Measurements from ENCODE around the gene NKD2.

DNA sequence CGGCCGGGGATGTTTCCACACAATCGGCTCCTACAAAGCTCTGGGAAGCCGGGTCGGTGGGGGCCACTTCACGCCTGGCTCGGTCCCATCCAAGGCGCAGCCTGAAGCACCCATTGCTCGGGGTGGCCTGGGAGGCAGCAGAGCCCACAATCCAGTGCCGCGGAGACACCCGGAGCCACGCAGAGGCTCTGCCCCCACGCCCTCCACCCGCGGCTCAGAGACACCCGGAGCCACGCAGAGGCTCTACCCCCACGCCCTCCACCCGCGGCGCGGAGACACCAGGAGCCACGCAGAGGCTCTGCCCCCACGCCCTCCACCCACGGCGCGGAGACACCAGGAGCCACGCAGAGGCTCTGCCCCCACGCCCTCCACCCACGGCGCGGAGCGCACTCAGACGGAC is 71.4 kb downstream of the NKD2 start:
- TF ChIP-seq, protein P1, sequence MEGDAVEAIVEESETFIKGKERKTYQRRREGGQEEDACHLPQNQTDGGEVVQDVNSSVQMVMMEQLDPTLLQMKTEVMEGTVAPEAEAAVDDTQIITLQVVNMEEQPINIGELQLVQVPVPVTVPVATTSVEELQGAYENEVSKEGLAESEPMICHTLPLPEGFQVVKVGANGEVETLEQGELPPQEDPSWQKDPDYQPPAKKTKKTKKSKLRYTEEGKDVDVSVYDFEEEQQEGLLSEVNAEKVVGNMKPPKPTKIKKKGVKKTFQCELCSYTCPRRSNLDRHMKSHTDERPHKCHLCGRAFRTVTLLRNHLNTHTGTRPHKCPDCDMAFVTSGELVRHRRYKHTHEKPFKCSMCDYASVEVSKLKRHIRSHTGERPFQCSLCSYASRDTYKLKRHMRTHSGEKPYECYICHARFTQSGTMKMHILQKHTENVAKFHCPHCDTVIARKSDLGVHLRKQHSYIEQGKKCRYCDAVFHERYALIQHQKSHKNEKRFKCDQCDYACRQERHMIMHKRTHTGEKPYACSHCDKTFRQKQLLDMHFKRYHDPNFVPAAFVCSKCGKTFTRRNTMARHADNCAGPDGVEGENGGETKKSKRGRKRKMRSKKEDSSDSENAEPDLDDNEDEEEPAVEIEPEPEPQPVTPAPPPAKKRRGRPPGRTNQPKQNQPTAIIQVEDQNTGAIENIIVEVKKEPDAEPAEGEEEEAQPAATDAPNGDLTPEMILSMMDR (IDR thresholded peaks at IDR 0.05; ENCODE audit: insufficient read depth, low read depth, low read length): no peak
- no peak for TF ChIP-seq EZH2 (IDR thresholded peaks at IDR 0.05; ENCODE audit: insufficient read depth, low read length)

Measured in astrocyte (in vitro differentiated cells and primary cell).